ENCODE data around the gene FXYD1.
"Not testable (repeated sequence)": the region's sequence is repeated elsewhere in the genome, so short reads cannot be mapped to it uniquely, and the experiment has no call there.

Gene FXYD1

DNA sequence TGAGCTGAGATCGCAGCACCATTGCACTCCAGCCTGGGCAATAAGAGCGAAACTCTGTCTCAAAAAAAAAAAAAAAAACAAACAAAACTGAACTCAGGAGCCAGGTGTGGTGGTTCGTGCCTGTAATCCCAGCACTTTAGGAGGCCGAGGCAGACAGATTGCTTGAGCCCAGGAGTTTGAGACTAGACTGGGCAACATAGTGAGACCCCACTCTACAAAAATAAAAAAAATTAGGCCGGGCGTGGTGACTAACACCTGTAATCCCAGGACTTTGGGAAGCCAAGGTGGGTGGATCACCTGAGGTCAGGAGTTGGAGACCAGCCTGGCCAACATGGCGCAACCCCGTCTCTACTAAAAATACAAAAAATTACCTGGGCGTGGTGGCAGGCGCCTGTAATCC lies 36.7 kb upstream of the FXYD1 start:
- H3K36me3 Mint-ChIP-seq (ENCODE audit: low read depth); H3K27me3 Mint-ChIP-seq; H3K27ac Mint-ChIP-seq; H3K9me3 Mint-ChIP-seq; H3K4me3 Mint-ChIP-seq; intact Hi-C loops (cut with micrococcal nuclease); H3K4me1 Mint-ChIP-seq (ENCODE audit: low read depth): not testable (repeated sequence)

DNA sequence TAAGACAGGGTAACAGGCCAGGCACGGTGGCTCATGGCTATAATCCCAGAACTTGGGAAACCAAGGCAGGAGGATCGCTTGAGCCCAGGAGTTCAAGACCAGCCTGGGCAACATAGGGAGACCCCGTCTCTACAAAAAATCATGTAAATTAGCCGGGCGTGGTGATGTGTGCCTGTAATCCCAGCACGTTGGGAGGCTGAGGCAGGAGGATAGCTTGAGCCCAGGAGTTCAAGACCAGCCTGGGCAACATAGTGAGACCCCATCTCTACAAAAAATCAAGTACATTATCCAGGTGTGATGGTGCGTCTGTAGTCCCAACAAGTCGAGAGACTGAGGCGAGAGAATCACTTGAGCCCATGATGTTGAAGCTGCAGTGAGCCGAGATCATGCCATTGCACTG lies 35.0 kb upstream of the FXYD1 start:
- peak overlapping the region; percentile 30 for H3K27ac Mint-ChIP-seq
- intact Hi-C loops (cut with micrococcal nuclease) = not testable (repeated sequence)

GRCh38 chr19:35104361-35104760 lies 34.3 kb upstream of the FXYD1 start:
- Mint-ChIP-seq H3K36me3 (ENCODE audit: low read depth) (no peaks in the 10 kb centered on the region), H3K9me3 (no peaks in the 10 kb centered on the region), H3K4me1 (ENCODE audit: low read depth) (peaks cover 20% of the 10 kb centered on the region), H3K27ac (no peak overlapping the region), H3K27me3 (peaks cover 13% of the 10 kb centered on the region), H3K4me3 (no peak overlapping the region)
- intact Hi-C loops (cut with micrococcal nuclease) = no loop called here

More for the DNA sequence above, 35.0 kb upstream of the FXYD1 start:
- peaks cover 14% of the 10 kb centered on the region for H3K4me1 Mint-ChIP-seq (ENCODE audit: low read depth)
- not testable (repeated sequence) for H3K9me3 Mint-ChIP-seq; H3K36me3 Mint-ChIP-seq (ENCODE audit: low read depth); H3K4me3 Mint-ChIP-seq; H3K27me3 Mint-ChIP-seq

DNA sequence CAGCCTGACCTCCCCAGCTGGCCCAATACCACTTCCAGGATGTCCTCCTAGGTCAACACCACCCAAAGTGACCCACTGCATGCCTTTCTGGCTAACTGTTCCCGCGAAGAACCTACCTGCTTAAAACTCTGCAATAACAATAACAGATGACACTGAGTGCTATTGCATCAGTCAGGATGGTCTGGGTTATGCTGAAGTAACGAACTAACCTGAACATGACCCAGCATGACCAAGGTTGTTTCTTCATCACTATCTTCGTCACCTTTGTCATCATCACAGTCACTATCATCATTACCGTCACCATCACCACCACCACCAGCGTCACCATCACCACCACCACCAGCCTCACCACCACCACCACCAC lies 33.6 kb upstream of the FXYD1 start:
- H3K4me1 Mint-ChIP-seq (ENCODE audit: low read depth) = peaks cover 27% of the 10 kb centered on the region
- H3K27ac Mint-ChIP-seq = no peak overlapping the region
- H3K9me3 Mint-ChIP-seq = no peaks in the 10 kb centered on the region
- no peak overlapping the region for H3K4me3 Mint-ChIP-seq
- no peaks in the 10 kb centered on the region for H3K36me3 Mint-ChIP-seq (ENCODE audit: low read depth)
- intact Hi-C loops (cut with micrococcal nuclease) = no loop called here
- H3K27me3 Mint-ChIP-seq = peaks cover 20% of the 10 kb centered on the region

DNA sequence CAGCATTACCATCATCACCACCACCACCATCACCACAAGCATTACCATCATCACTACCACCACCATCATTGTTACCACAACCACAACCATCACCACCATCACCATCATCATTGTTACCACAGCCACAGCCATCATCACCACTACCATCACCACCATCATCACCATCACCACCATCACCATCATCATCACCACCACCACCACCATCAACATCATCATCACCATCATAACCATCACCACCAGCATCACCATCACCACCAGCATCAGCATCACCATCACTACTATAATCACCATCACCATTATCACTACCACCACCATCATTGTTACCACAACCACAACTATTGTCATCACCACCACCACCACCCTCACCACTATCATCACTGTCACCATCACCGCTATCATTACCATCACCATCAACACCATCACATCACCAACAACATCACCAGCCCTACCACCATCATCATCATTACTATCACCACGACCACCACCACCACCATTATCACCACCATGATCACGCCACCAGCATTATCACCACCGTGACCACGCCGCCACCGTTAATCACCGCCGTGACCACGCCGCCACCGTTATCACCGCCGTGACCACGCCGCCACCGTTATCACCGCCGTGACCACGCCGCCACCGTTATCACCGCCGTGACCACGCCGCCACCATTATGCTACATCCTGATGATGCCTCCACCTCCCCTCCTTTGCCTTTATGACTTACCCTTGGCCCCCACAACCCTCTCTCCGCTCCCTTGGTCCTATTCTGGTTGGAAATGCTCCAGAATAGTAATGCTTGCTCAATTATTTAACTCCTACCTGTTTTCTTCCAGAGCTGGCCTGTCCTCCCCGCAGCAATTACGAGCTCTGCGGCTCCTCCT lies 33.0 kb upstream of the FXYD1 start:
- no peaks in the 10 kb centered on the region for H3K36me3 Mint-ChIP-seq (ENCODE audit: low read depth)
- H3K27me3 Mint-ChIP-seq = peaks cover 20% of the 10 kb centered on the region
- no peak overlapping the region for H3K27ac Mint-ChIP-seq
- H3K4me3 Mint-ChIP-seq = no peak overlapping the region
- intact Hi-C loops (cut with micrococcal nuclease) = no loop called here
- H3K4me1 Mint-ChIP-seq (ENCODE audit: low read depth) = peaks cover 30% of the 10 kb centered on the region
- no peaks in the 10 kb centered on the region for H3K9me3 Mint-ChIP-seq

DNA sequence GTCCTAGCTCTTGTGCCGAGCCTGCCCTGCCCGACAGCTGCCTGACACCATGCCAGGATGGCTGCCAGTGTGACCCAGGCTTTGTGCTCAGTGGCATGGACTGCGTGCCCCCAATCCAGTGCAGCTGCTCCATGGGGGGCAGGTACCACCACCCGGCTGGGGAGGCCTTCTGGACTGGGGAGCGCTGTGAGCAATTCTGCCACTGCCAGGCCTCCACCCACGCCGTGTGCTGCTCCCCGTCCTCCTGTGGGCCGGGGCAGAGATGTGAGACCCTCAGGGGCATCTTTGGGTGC lies 32.4 kb upstream of the FXYD1 start:
- no peaks in the 10 kb centered on the region for H3K36me3 Mint-ChIP-seq (ENCODE audit: low read depth)
- intact Hi-C loops (cut with micrococcal nuclease) = no loop called here

DNA sequence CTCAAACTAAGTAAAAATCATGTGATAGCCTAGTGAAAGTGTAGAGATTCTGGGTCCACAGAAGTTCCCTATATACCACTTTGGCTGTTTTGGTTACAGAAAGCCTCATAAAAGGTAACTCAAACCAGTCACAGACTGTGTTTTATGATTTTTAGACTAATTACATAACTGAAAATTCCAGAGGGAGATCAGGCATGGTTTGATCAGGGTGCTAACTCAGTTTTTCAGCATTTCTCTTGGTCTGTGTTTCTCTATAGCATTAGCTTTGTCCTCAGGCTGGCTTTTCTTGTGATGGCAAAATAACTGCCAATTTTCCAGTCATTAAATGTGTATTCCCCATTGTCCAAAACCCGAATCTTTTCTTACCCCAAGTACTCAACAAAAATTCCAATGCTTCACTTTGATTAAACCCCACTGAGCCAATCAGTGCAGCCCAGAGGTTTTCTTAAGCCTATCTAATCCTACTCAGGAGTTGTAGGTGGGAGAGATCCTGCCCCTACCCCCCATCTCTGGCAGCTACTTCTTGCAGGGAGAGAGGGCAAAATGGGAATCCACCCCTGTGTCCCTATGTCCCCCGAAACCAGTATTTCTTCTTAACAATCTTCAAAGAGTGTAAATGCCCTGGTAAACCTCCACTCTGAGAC lies 31.6 kb upstream of the FXYD1 start:
- intact Hi-C loops (cut with micrococcal nuclease) = no loop called here
- Mint-ChIP-seq H3K4me3 (no peak overlapping the region), H3K27ac (peak overlapping the region; percentile 76), H3K9me3 (no peaks in the 10 kb centered on the region), H3K4me1 (ENCODE audit: low read depth) (peaks cover 34% of the 10 kb centered on the region), H3K27me3 (peaks cover 20% of the 10 kb centered on the region), H3K36me3 (ENCODE audit: low read depth) (no peaks in the 10 kb centered on the region)

More for the DNA sequence above, 32.4 kb upstream of the FXYD1 start:
- Mint-ChIP-seq H3K9me3 (no peaks in the 10 kb centered on the region), H3K27me3 (peaks cover 20% of the 10 kb centered on the region), H3K4me3 (no peak overlapping the region), H3K27ac (no peak overlapping the region), H3K4me1 (ENCODE audit: low read depth) (peaks cover 34% of the 10 kb centered on the region)

DNA sequence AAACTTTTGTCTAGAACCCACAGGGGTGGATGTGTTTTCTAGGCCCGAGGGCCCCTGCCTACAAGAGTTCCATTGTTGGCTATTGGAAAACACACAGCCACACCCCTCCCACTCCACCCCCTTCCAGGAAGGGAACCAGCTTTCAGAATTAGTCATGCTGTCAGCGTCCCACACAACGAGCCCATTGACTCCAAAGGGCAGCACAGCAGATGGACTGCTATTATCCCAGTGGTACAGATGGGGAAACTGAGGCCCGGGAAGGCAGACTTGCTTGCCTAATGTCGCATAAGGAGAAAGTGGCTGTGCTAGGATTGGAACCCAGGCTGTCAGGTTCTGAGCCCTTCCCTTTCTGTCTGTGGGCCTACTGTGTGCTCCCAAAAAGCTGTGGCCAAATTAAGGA lies 31.1 kb upstream of the FXYD1 start:
- Mint-ChIP-seq H3K36me3 (ENCODE audit: low read depth) (no peaks in the 10 kb centered on the region), H3K27ac (peak overlapping the region; percentile 76), H3K4me3 (no peak overlapping the region), H3K9me3 (no peaks in the 10 kb centered on the region), H3K4me1 (ENCODE audit: low read depth) (peaks cover 34% of the 10 kb centered on the region), H3K27me3 (peaks cover 20% of the 10 kb centered on the region)
- intact Hi-C loops (cut with micrococcal nuclease) = no loop called here

GRCh38 chr19:35108730-35109129 lies 29.9 kb upstream of the FXYD1 start:
- Mint-ChIP-seq H3K27ac (peak overlapping the region; percentile 3), H3K27me3 (peaks cover 18% of the 10 kb centered on the region), H3K9me3 (no peaks in the 10 kb centered on the region), H3K36me3 (ENCODE audit: low read depth) (no peaks in the 10 kb centered on the region), H3K4me1 (ENCODE audit: low read depth) (peaks cover 34% of the 10 kb centered on the region), H3K4me3 (no peak overlapping the region)
- intact Hi-C loops (cut with micrococcal nuclease) = no loop called here

DNA sequence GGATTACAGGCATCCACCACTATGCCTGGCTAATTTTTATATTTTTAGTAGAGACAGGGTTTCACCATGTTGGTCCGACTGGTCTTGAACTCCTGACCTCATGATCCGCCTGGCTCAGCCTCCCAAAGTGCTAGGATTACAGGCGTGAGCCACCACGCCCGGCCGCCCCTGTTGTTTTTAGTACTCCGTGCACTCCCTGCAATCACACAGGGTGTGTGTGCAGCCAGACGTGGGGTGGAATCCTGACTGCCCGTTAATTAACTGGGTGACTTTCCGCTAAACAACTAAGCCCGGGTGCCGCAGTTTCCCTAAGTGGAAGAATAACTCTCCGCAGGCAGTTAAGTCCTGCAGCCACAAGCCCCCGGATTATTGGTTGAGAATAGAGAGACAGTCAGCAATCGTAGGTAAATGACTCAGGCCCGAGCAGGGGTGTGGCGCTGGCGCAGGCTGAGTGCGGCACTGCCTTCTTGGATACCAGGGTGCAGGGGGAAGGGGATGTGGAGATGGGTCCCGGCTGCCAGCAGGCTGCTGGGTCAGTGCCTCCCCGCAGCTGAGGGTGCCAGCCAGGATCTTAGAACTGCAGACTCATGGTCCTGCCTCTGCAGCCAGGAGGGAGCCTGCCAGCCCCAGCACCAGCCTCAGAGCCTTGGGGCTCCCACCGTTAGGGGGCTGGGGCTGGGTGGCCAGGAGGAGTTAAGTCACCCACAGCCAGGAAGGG lies 29.1 kb upstream of the FXYD1 start:
- no peaks in the 10 kb centered on the region for H3K36me3 Mint-ChIP-seq (ENCODE audit: low read depth)

DNA sequence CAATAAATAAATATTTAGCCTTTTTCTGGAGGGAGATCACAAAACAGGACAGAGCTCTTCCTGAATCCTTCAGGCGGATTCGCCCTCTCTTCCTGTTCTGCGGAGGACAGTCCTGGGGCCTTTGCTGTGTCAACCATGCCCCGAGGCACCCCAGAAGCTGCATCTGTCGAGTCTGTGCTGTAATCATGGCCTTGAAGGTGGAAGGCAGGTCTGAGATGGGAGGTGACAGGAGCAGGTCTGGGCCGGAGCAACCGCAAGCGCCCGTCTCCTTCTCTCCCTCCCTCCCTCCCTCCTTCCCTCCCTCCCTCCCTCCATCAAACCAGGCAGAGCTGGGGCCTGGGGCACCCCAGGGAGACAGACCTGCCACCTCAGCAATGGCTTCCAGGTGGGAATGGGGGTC lies 27.6 kb upstream of the FXYD1 start:
- intact Hi-C loops (cut with micrococcal nuclease) = no loop called here
- H3K27ac Mint-ChIP-seq = peak overlapping the region; percentile 19
- H3K4me1 Mint-ChIP-seq (ENCODE audit: low read depth) = peaks cover 49% of the 10 kb centered on the region
- H3K27me3 Mint-ChIP-seq = peaks cover 26% of the 10 kb centered on the region
- H3K36me3 Mint-ChIP-seq (ENCODE audit: low read depth) = no peaks in the 10 kb centered on the region
- no peaks in the 10 kb centered on the region for H3K9me3 Mint-ChIP-seq
- H3K4me3 Mint-ChIP-seq = no peak overlapping the region

More for the DNA sequence above, 29.1 kb upstream of the FXYD1 start:
- H3K27me3 Mint-ChIP-seq = peaks cover 15% of the 10 kb centered on the region
- intact Hi-C loops (cut with micrococcal nuclease) = no loop called here
- H3K4me1 Mint-ChIP-seq (ENCODE audit: low read depth) = peaks cover 41% of the 10 kb centered on the region
- H3K9me3 Mint-ChIP-seq = no peaks in the 10 kb centered on the region
- H3K27ac Mint-ChIP-seq = peak overlapping the region; percentile 60
- H3K4me3 Mint-ChIP-seq = no peak overlapping the region

GRCh38 chr19:35112995-35113688 lies 25.5 kb upstream of the FXYD1 start:
- H3K9me3 Mint-ChIP-seq = no peaks in the 10 kb centered on the region
- peaks cover 46% of the 10 kb centered on the region for H3K4me1 Mint-ChIP-seq (ENCODE audit: low read depth)
- peaks cover 46% of the 10 kb centered on the region for H3K27me3 Mint-ChIP-seq
- H3K27ac Mint-ChIP-seq = no peak overlapping the region
- no peak overlapping the region for H3K4me3 Mint-ChIP-seq
- H3K36me3 Mint-ChIP-seq (ENCODE audit: low read depth) = no peaks in the 10 kb centered on the region
- intact Hi-C loops (cut with micrococcal nuclease) = no loop called here

- Mint-ChIP-seq H3K27ac (peak overlapping the region; percentile 72), H3K9me3 (no peaks in the 10 kb centered on the region), H3K4me1 (ENCODE audit: low read depth) (peaks cover 48% of the 10 kb centered on the region), H3K27me3 (peaks cover 44% of the 10 kb centered on the region), H3K36me3 (ENCODE audit: low read depth) (no peaks in the 10 kb centered on the region), H3K4me3 (peak overlapping the region; percentile 61)
- intact Hi-C loops (cut with micrococcal nuclease) = loop anchor here (1.0 kb wide), 1 partner anchor 21 kb away; the partner anchor contains the start of gene LGI4
These were observed 24.1 kb upstream of the FXYD1 start for GRCh38 chr19:35114353-35115176.

Measured in dendritic cell treated with granulocyte-macrophage colony-stimulating factor and Interleukin-4, amounts not matched to agents 40 ng/mL and 50 ng/mL, for 4 days (primary cell).